GM12891 (cell line): ENCODE data around the gene ANKRD6.

Source experiments
- PAX5 ChIP-seq: IDR thresholded peaks from 2 replicates; pipeline ENCODE4 v1.6.1; 2011; ENCODE audit warnings: low read length, moderate library complexity, mild to moderate bottlenecking; ENCODE audit not compliant: insufficient read depth, severe bottlenecking
- POLR2A ChIP-seq: IDR thresholded peaks from 2 replicates; pipeline ENCODE4 v1.6.1; 2011; ENCODE audit warnings: low read depth, low read length, control low read depth
- POLR2AphosphoS5 ChIP-seq: IDR thresholded peaks from 2 replicates; pipeline ENCODE4 v1.6.1; 2011; ENCODE audit warnings: low read depth, low read length, control low read depth
- POU2F2 ChIP-seq: IDR thresholded peaks from 2 replicates; pipeline ENCODE4 v1.6.1; 2011; ENCODE audit warnings: low read depth, mild to moderate bottlenecking, control low read depth, low read length, moderate library complexity
- SPI1 ChIP-seq: IDR thresholded peaks from 2 replicates; pipeline ENCODE4 v1.6.1; 2011; ENCODE audit warnings: low read depth, low read length, control low read depth
- TAF1 ChIP-seq: IDR thresholded peaks from 2 replicates; pipeline ENCODE4 v1.6.1; 2011; ENCODE audit warnings: low read depth, low read length, control low read depth

- TF ChIP-seq POLR2AphosphoS5 (no peak), POLR2A (no peak), TAF1 (no peak), POU2F2 (no peak), PAX5 (no peak), SPI1 (no peak)
These were observed 87.8 kb downstream of the ANKRD6 start for GRCh38 chr6:89520736-89521135.
